Stomach (tissue), 9 donors: ENCODE measurements around the gene SH2D3C. TPM values are rescaled to one million over a fixed set of nuclear protein-coding genes. Genes with fewer than 3 reads are reported as not detected.

Experiments used
- DNase-seq, 2 donors: peaks; one replicate each; pipeline versions ENCODE4 v3.0.0 to v3.0.0-alpha.2; 2013 to 2019
- H3K27ac ChIP-seq, 5 donors: fragments of 200-600 bp in 4 of 5; sonication (generic) in 4 of 5; one replicate each; pipeline ENCODE4 v1.5.1; 2013 to 2019; ENCODE audit warnings: mild to moderate bottlenecking in 1 of 5, moderate library complexity in 1 of 5
- H3K27me3 ChIP-seq, 3 donors: fragments of 200-600 bp; sonication (generic); one replicate each; pipeline ENCODE4 v1.5.1; 2017 to 2019; ENCODE audit warnings: mixed run types in 1 of 3
- H3K36me3 ChIP-seq, 4 donors: fragments of 200-600 bp; sonication (generic); 1 replicate in 3 of 4; 2 replicates in 1 of 4; pipeline ENCODE4 v1.5.1; 2016 to 2019
- H3K4me1 ChIP-seq, 4 donors: fragments of 200-600 bp; sonication (generic); one replicate each; pipeline ENCODE4 v1.5.1; 2016 to 2019
- H3K4me3 ChIP-seq, 4 donors: fragments of 200-600 bp; sonication (generic) in 3 of 4; one replicate each; pipeline ENCODE4 v1.5.1; 2016 to 2019; ENCODE audit warnings: mild to moderate bottlenecking in 1 of 4
- H3K9me3 ChIP-seq, 4 donors: fragments of 200-600 bp; sonication (generic); one replicate each; pipeline ENCODE4 v1.5.1; 2016 to 2019
- CTCF ChIP-seq, 7 experiments: fragments of 450-650 bp in 4 of 7; fragments of 200-600 bp in 3 of 7; sonication (generic) in 3 of 7; IDR thresholded peaks; one replicate each; pipeline ENCODE4 v1.5.1; 2016 to 2019; ENCODE audit warnings: antibody characterized with exemption in 7 of 7, control low read depth in 2 of 7, mild to moderate bottlenecking in 1 of 7
- EP300 ChIP-seq: sonication (generic); formaldehyde crosslinking; IDR thresholded peaks from one replicate; pipeline ENCODE4 v1.6.1; 2017; ENCODE audit warnings: antibody characterized with exemption
- POLR2A ChIP-seq, 4 donors: fragments of 450-650 bp; IDR thresholded peaks; one replicate each; pipeline ENCODE4 v1.6.1; 2016; ENCODE audit warnings: antibody characterized with exemption in 4 of 4, control low read depth in 2 of 4, mild to moderate bottlenecking in 1 of 4, moderate library complexity in 1 of 4
- POLR2AphosphoS5 ChIP-seq, 3 donors: sonication (generic); formaldehyde crosslinking; IDR thresholded peaks; one replicate each; pipeline ENCODE4 v1.6.1; 2016; ENCODE audit warnings: antibody characterized with exemption in 3 of 3
- WGBS, 5 donors: extraction: QIAGEN DNeasy Blood & Tissue Kit in 3 of 5; methylation state at CpG; one replicate each; pipeline versions ENCODE4 v1.1.5 to v1.1.7; 2013 to 2018; 5-methylcytosine and 5-hydroxymethylcytosine counted together
- intact Hi-C: fragments of 100-400 bp; cut with DNase I; formaldehyde crosslinking; loops from one replicate; pipeline ENCODE4 v1.15.1; 2023; ENCODE audit warnings: low total_unique reads
- polyA plus RNA-seq, 3 donors: library from polyadenylated mRNA; stranded (reverse); fragments of 200-250 nt; gene quantifications; one replicate each; pipeline ENCODE4 v1.2.3, GENCODE V29; 2013
- total RNA-seq, 5 donors: library from RNA; depleted of rRNA; stranded (reverse); fragments of >200 nt; gene quantifications; one replicate each; pipeline versions ENCODE4 v1.1.0 to v1.2.3, GENCODE V29; 2014 to 2016
- donor health status: healthy with polysubstance abuse.
- donor health status: Bipolar disorder and iron deficiency.
- donor health status: healthy.

SH2D3C gene
- total and polyA plus RNA-seq, 8 donors: 1.8 to 38.1 (median 4.5) TPM; not detected in 2

DNA sequence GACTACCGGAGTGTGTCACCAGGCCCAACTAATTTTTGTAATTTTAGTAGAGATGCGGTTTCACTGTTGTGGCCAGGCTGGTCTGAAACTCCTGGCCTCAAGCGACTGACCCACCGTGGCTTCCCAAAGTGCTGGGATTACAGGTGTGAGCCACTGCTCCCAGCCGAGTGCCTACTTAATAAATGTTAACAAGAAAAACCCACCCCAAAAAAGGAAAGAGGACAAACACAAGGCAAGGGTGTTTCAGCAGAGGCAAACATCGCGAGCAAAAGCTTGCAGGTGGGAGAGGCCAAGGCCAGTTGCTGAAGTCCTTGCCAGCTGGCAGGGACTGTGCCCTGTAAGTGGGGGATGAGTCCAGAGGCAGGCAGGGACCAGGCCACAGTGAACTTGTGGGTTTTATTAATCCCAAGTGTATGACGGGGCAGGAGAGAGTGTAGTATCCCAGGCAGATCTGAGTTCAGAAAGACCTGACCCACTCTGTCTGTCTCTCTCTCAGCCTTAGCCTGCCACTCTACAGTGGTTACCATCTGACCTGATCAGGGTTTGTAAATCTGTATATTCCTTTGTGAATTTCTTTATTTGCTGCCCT, 17.9 kb upstream of the SH2D3C start:
- H3K27ac ChIP-seq: peak overlapping the region; percentile 1 to 40 (median 26)
- no peaks in the 10 kb centered on the region for H3K9me3 ChIP-seq
- H3K36me3 ChIP-seq: peaks cover 10 to 30% (median 14%) of the 10 kb centered on the region in 4 donors
- H3K4me3 ChIP-seq: no peak overlapping the region
- intact Hi-C loops: no loop called here
- H3K4me1 ChIP-seq: peaks cover 37 to 73% (median 48%) of the 10 kb centered on the region in 4 donors
- H3K27me3 ChIP-seq: no peaks in the 10 kb centered on the region
- 33 to 43% (median 35%) methylated on average over 8 of the region's 8 CpGs for WGBS, 5 donors
- no peak for TF ChIP-seq CTCF (IDR thresholded peaks at IDR 0.05)
- peak in 1 of 3 donors; percentile 14 for TF ChIP-seq POLR2AphosphoS5 (IDR thresholded peaks at IDR 0.05)
- DNase-seq: peak; percentile 54 to 58

- Histone ChIP-seq H3K27ac (peak overlapping the region; percentile 61 to 82 (median 71)), H3K4me1 (peaks cover 38 to 87% (median 52%) of the 10 kb centered on the region in 4 donors), H3K27me3 (no peaks in the 10 kb centered on the region), H3K4me3 (no peak overlapping the region), H3K36me3 (peaks cover 32 to 51% (median 36%) of the 10 kb centered on the region in 4 donors), H3K9me3 (no peaks in the 10 kb centered on the region)
- WGBS, 5 donors: 28 to 58% (median 35%) methylated on average over 6 to 14 of the region's 14 CpGs
- peak in 1 of 2 donors; percentile 66 for DNase-seq
- intact Hi-C loops: no loop called here
- no peak for TF ChIP-seq POLR2A (IDR thresholded peaks at IDR 0.05)
- peak in 1 of 3 donors; percentile 14 for TF ChIP-seq POLR2AphosphoS5 (IDR thresholded peaks at IDR 0.05)
Measured at GRCh38 chr9:127794001-127794791, 15.7 kb upstream of the SH2D3C start.

- TF ChIP-seq POLR2A (IDR thresholded peaks at IDR 0.05): no peak
- peak in 1 of 3 donors; percentile 37 for TF ChIP-seq POLR2AphosphoS5 (IDR thresholded peaks at IDR 0.05)
- no peak overlapping the region for H3K4me3 ChIP-seq
- H3K27me3 ChIP-seq: no peaks in the 10 kb centered on the region
- H3K27ac ChIP-seq: peak overlapping the region; percentile 28 to 82 (median 71)
- intact Hi-C loops: no loop called here
- peak; percentile 47 to 48 for DNase-seq
- H3K36me3 ChIP-seq: peaks cover 42 to 61% (median 46%) of the 10 kb centered on the region in 4 donors
- 37 to 57% (median 49%) methylated on average over 8 of the region's 8 CpGs for WGBS, 5 donors
- H3K9me3 ChIP-seq: no peaks in the 10 kb centered on the region
- H3K4me1 ChIP-seq: peaks cover 38 to 89% (median 55%) of the 10 kb centered on the region in 4 donors
Measured at GRCh38 chr9:127793093-127793708, 14.7 kb upstream of the SH2D3C start.

- Histone ChIP-seq H3K27ac (peak overlapping the region in 4 of 5 donors; percentile 61 to 82 (median 74)), H3K9me3 (no peaks in the 10 kb centered on the region), H3K4me1 (peaks cover 34 to 89% (median 59%) of the 10 kb centered on the region in 4 donors), H3K36me3 (peaks cover 48 to 67% (median 52%) of the 10 kb centered on the region in 4 donors), H3K4me3 (no peak overlapping the region), H3K27me3 (no peaks in the 10 kb centered on the region)
- TF ChIP-seq POLR2AphosphoS5 (IDR thresholded peaks at IDR 0.05) (no peak), EP300 (no peak), POLR2A (IDR thresholded peaks at IDR 0.05) (no peak), CTCF (IDR thresholded peaks at IDR 0.05) (no peak)
- WGBS, 5 donors: 73 to 85% (median 78%) methylated on average over 7 of the region's 7 CpGs
- DNase-seq: no peak
- intact Hi-C loops: no loop called here
Measured at GRCh38 chr9:127792417-127793031, 14.1 kb upstream of the SH2D3C start.

DNA sequence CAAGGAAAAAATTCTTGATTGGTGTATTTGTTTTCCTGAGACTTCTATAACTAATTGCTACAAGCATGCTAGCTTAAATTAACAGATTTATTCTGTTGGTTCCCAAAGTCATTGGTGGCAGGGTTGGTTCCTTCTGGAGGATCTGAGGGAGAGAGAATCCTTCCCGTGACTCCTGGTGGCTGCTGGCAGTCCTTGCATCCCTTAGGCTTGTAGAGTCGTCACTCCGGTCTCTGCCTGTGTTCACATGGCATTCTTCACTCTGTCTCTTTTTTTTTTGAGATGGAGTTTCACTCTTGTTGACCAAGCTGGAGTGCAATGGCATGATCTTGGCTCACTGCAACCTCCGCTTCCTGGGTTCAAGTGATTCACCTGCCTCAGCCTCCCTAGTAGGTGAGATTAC, 12.6 kb upstream of the SH2D3C start:
- TF ChIP-seq CTCF (IDR thresholded peaks at IDR 0.05) (no peak), POLR2AphosphoS5 (IDR thresholded peaks at IDR 0.05) (no peak), POLR2A (IDR thresholded peaks at IDR 0.05) (no peak), EP300 (no peak)
- no peak for DNase-seq
- Histone ChIP-seq H3K36me3 (peaks cover 56 to 73% (median 58%) of the 10 kb centered on the region in 4 donors), H3K9me3 (no peaks in the 10 kb centered on the region), H3K27ac (no peak overlapping the region), H3K27me3 (no peaks in the 10 kb centered on the region), H3K4me3 (no peak overlapping the region), H3K4me1 (peaks cover 31 to 86% (median 60%) of the 10 kb centered on the region in 4 donors)
- WGBS, 5 donors: 81 to 90% (median 83%) methylated on average over 4 of the region's 4 CpGs
- intact Hi-C loops: no loop called here
